Endothelial cell of umbilical vein (primary cell): ENCODE results near the gene MYH11.

Source experiments
- CTCF ChIP-seq, 2 donors: IDR thresholded peaks; 1 replicate in 1 of 2; 2 replicates in 1 of 2; pipeline ENCODE4 v1.5.1; 2011; ENCODE audit warnings: low read length in 2 of 2, mild to moderate bottlenecking in 2 of 2, moderate library complexity in 2 of 2, control low read depth in 1 of 2, inconsistent platforms in 1 of 2, low read depth in 1 of 2; ENCODE audit not compliant: insufficient read depth in 1 of 2; ENCODE audit errors: extremely low read depth in 1 of 2
- EZH2 ChIP-seq: IDR thresholded peaks from 2 replicates; pipeline ENCODE4 v1.6.1; 2012; ENCODE audit warnings: borderline replicate concordance, low read depth, mild to moderate bottlenecking, moderate library complexity, low read length, inconsistent platforms; ENCODE audit not compliant: severe bottlenecking
- FOS ChIP-seq: IDR thresholded peaks from 2 replicates; pipeline ENCODE4 v1.6.1; 2011; ENCODE audit warnings: mild to moderate bottlenecking, low read length, moderate library complexity, borderline replicate concordance; ENCODE audit not compliant: insufficient read depth
- GATA2 ChIP-seq: IDR thresholded peaks from 2 replicates; pipeline ENCODE4 v1.7.0; 2011; ENCODE audit warnings: low read depth, mild to moderate bottlenecking, moderate library complexity, mixed read lengths, low read length; ENCODE audit not compliant: insufficient read length, insufficient read depth
- JUN ChIP-seq: IDR thresholded peaks from 2 replicates; pipeline ENCODE4 v1.6.1; 2011; ENCODE audit warnings: borderline replicate concordance, low read depth; ENCODE audit not compliant: insufficient read length, insufficient read depth
- MYC ChIP-seq: IDR thresholded peaks from one replicate; pipeline ENCODE4 v1.6.1; 2011; ENCODE audit warnings: mild to moderate bottlenecking, low read depth, low read length
- POLR2A ChIP-seq: IDR thresholded peaks from 2 replicates; pipeline ENCODE4 v1.6.1; 2012; ENCODE audit warnings: low read depth, mild to moderate bottlenecking, control low read depth, low read length
- POLR2AphosphoS5 ChIP-seq: IDR thresholded peaks from 2 replicates; pipeline ENCODE4 v1.6.1; 2012; ENCODE audit warnings: low read depth, mild to moderate bottlenecking, control low read depth, low read length, moderate library complexity; ENCODE audit not compliant: insufficient read depth
- TF ChIP-seq, protein P1 (sequence below): IDR thresholded peaks from 2 replicates; pipeline ENCODE4 v1.6.1; 2011; ENCODE audit not compliant: insufficient read depth, insufficient read length

GRCh38 chr16:15658149-15658548 lies 198.7 kb downstream of the MYH11 start:
- TF ChIP-seq CTCF (IDR thresholded peaks at IDR 0.05; ENCODE audit: extremely low read depth in 1 of 2, insufficient read depth in 1 of 2, low read depth in 1 of 2, low read length in 2 of 2): no peak
- no peak for TF ChIP-seq GATA2
- no peak for TF ChIP-seq JUN
- no peak for TF ChIP-seq POLR2A
- TF ChIP-seq FOS: no peak
- TF ChIP-seq POLR2AphosphoS5: no peak
- TF ChIP-seq EZH2: no peak
- TF ChIP-seq, protein P1, sequence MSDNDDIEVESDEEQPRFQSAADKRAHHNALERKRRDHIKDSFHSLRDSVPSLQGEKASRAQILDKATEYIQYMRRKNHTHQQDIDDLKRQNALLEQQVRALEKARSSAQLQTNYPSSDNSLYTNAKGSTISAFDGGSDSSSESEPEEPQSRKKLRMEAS: no peak
- no peak for TF ChIP-seq MYC
